ENCODE measurements around the gene HMGN4.

- TF ChIP-seq TCF12 (IDR thresholded peaks at IDR 0.05) (no peak), TAF1 (IDR thresholded peaks at IDR 0.05; ENCODE audit: borderline replicate concordance, low read depth, low read length) (no peak), GATA2 (CRISPR knock-in tag; IDR thresholded peaks at IDR 0.05) (peak; percentile 15; the same call in 1 of the 2 replicates), JUND (IDR thresholded peaks at IDR 0.05) (peak; percentile 9; the same call in 1 of the 2 replicates), EP300 (IDR thresholded peaks at IDR 0.05; ENCODE audit: borderline replicate concordance in 1 of 2, low read depth in 1 of 2, low read length in 1 of 2) (no peak; a peak in 1 of 4 replicates), REST (IDR thresholded peaks at IDR 0.05; ENCODE audit: low read depth, low read length) (no peak), POLR2AphosphoS5 (IDR thresholded peaks at IDR 0.05; ENCODE audit: low read depth, low read length) (no peak), CHD2 (IDR thresholded peaks at IDR 0.05; ENCODE audit: low read length, partially characterized antibody) (no peak), EZH2phosphoT487 (IDR thresholded peaks at IDR 0.05; ENCODE audit: borderline replicate concordance, low read depth) (no peak), NRF1 (IDR thresholded peaks at IDR 0.05; ENCODE audit: low read depth, low read length) (no peak)
- TF ChIP-seq, protein P1, sequence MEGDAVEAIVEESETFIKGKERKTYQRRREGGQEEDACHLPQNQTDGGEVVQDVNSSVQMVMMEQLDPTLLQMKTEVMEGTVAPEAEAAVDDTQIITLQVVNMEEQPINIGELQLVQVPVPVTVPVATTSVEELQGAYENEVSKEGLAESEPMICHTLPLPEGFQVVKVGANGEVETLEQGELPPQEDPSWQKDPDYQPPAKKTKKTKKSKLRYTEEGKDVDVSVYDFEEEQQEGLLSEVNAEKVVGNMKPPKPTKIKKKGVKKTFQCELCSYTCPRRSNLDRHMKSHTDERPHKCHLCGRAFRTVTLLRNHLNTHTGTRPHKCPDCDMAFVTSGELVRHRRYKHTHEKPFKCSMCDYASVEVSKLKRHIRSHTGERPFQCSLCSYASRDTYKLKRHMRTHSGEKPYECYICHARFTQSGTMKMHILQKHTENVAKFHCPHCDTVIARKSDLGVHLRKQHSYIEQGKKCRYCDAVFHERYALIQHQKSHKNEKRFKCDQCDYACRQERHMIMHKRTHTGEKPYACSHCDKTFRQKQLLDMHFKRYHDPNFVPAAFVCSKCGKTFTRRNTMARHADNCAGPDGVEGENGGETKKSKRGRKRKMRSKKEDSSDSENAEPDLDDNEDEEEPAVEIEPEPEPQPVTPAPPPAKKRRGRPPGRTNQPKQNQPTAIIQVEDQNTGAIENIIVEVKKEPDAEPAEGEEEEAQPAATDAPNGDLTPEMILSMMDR (IDR thresholded peaks at IDR 0.05) = no peak
- TF ChIP-seq, protein P2, sequence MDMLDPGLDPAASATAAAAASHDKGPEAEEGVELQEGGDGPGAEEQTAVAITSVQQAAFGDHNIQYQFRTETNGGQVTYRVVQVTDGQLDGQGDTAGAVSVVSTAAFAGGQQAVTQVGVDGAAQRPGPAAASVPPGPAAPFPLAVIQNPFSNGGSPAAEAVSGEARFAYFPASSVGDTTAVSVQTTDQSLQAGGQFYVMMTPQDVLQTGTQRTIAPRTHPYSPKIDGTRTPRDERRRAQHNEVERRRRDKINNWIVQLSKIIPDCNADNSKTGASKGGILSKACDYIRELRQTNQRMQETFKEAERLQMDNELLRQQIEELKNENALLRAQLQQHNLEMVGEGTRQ (IDR thresholded peaks at IDR 0.05; ENCODE audit: borderline replicate concordance, low read depth, low read length) = no peak
Measured at GRCh38 chr6:26553635-26554446, 15.7 kb downstream of the HMGN4 start.

All from SK-N-SH (cell line).